GM18867 (cell line): ENCODE measurements around the gene INKA1.
"Not testable (repeated sequence)": the region's sequence is repeated elsewhere in the genome, so short reads cannot be mapped to it uniquely, and the experiment has no call there.

ENCODE experiments used
- ATAC-seq: cut with Tn5 transposase; IDR thresholded peaks from one replicate; pipeline ENCODE4 v1.9.1; 2021; ENCODE audit warnings: mild to moderate bottlenecking, moderate library complexity; ENCODE audit not compliant: unreplicated experiment

INKA1 gene

DNA sequence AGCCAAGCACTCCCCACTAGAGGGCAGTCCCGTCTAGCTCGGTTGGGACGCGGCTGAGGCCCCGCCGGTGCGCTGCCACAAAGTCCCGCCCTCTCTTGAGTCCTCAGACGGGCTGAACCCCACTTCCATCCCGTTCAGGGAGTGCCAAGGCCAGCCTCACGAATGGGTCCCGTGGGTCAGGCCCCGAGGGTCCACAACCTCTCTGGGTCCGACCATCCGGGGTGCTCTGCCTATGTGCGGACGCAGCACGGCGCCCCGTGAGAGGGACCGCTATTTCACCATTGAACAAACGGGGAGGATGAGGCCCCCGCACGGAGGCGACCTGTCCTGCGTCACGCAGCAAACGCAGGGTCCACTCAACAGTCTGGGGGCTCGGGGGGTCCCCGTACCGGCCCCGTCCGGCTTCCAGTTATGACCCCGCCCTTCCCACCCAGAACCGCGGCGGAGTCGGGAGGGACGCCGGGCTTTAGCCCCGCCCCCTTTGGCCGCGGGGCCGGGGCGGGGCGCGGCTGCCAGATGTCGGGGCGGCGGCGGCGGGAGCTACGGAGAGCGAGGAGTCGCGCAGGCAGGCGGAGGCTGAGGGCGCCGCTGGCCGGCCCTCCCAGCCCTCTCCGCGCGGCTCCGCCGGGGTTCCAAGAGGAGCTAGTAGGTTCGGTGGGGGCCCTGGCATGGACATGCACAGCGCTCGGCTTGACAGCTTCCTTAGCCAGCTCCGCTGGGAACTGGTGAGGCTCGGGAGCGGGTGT is at the start of gene INKA1:
TSS of gene INKA1 (plus strand) at position 543 of the 746 bp plus-strand sequence. CDS start at position 675, 132 bp downstream.
- ATAC-seq = peak; percentile 74

DNA sequence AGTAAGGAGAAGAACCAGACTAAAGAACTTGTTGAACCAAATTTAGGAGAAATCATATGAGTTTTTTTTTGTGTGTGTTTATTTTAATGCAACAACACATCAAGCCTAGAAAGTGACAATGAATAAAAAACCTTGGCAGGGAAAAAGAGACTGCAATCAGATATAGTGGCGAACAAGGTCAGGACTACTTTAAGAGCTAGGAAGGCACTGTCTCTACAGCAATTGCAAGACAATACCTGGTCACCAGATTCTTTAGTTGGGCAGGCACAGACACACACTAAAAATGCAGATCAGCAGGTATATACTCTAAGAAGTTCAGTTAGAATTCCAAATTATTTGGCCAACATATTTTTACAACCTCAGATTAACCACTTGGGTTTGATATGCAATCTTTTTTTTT is 48.5 kb upstream of the INKA1 start:
- no peak for ATAC-seq

DNA sequence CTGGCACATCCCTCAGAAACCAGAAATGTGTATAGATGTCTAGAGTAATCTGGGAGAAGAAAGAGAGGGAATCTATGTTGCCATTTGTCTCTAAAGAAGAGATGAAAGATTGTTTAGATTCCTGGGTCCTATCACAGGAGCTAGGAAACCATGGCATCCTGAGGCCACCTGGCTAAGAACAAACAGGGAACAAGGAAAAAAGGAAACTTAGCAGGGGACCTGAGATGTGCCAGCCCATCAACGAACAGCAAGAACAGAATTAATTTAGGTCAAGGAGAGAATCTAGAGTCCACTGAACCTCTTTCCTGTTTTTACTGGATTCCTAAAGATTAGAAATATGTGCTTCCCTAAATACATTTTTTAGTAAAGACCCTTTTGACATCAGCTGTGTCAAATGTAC is 47.0 kb upstream of the INKA1 start:
- no peak for ATAC-seq

DNA sequence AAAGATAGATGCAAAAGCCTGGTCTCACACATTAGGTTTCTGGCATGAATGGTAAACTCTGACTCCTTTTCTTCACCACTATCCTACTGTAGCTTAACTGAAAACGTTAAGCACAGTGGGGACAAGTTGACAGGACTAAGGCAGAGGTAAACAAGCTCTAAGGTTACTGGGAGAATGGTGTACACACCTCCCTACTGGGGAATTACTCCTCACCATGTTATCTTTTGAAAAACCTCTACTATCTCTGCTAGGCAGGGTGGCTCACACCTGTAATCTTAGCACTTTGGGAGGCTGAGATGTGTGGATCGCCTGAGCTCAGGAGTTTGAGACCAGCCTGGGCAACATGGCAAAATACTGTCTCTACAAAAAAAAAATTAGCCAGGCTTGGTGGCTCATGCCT is 45.9 kb upstream of the INKA1 start:
- ATAC-seq = no peak

DNA sequence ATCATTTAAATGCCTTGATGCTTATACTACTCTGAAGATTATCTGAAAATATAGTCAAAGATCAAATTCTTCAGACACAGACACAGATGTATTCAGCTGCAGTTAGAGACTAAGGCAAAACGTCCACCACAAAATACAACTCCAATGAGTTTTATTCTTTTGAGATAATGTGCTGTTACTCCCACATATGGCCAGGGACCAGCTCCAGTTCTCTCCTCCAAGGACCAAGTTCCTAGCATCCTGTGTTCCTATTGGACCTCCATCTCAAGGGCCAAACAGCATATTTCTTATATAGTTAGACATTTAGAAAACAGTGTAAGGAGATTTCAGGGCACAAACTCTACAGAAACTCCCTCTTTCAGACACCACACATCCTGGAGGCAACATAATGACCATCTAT is 43.8 kb upstream of the INKA1 start:
- ATAC-seq = no peak

DNA sequence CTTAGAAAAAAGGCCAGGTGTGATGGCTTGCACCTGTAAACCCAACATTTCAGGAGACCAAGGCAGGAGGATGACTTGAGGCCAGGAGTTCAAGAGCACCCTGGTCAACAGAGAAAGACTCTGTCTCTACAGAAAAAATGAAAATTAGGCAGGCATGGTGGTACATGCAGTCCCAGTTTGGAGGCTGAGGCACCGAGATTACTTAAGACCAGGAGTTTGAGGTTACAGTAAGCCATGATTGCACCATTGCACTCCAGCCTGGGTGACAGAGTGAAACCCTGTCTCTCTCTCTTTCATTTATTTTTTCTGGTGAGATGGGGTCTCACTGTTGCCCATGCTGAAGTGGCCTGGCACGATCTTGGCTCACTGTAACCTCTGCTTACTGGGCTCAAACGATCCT is 41.4 kb upstream of the INKA1 start:
- no peak for ATAC-seq

DNA sequence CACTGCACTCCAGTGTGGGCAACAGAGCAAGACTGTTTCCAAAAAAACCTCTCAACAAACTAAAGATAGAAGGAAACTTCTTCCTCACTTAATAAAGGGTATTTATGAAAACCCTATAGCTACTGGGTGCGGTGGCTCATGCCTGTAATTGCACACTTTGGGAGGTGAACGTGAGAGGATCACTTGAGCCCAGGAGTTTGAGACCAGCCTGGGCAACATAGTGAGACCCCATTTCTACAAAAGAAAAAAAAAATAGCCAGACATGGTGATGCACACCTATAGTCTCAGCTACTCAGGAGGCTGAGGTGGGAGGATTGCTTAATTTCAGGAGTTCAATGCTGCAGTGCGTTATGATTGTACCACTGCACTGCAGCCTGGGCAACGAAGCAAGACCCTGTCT is 39.1 kb upstream of the INKA1 start:
- no peak for ATAC-seq

DNA sequence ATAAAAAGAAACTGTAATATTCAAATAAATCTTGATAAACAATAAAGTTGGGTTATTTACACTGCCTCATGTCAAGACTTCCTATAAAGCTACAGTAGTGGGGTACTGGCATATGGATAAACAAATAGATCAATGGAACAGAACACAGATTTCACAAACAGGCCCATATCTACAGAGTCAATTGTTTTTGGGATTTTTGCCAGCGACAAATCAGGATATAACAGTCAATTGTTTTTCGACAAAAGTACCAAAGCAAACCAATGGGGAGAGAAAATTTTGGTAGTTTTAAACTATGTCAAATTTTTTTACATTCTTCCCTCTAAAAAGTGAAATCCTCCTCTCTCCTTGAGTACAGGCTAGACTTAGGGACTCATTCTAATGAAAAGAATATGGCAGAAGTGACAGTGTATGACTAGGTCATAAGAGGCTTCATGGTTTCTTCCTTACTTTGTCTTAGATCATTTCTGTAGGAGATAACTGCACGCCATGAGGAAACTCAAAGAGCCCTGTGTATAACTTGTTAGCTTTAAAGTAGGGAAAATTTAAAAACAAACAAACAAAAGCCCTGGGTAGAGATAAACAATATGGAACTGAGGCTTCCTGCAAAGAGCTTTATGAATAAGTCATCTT is 33.7 kb upstream of the INKA1 start:
- no peak for ATAC-seq

DNA sequence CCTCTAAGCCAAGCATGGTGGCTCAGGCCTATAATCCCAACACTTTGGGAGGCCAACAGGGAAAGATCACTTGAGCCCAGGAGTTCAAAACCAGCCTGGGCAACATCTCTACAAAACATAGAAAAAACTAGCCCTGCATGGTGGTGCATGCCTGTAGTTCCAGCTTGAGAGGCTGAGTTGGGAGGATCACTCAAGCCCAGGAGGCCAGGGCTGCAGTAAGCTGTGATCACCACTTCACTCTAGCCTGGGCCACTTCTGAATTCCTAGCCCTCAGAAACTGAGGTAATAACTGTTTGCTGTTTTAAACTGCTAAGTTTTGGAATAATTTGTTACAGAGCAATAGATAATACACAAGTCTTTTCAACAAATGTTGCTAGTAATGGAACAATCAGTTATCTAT is 33.1 kb upstream of the INKA1 start:
- ATAC-seq = no peak

DNA sequence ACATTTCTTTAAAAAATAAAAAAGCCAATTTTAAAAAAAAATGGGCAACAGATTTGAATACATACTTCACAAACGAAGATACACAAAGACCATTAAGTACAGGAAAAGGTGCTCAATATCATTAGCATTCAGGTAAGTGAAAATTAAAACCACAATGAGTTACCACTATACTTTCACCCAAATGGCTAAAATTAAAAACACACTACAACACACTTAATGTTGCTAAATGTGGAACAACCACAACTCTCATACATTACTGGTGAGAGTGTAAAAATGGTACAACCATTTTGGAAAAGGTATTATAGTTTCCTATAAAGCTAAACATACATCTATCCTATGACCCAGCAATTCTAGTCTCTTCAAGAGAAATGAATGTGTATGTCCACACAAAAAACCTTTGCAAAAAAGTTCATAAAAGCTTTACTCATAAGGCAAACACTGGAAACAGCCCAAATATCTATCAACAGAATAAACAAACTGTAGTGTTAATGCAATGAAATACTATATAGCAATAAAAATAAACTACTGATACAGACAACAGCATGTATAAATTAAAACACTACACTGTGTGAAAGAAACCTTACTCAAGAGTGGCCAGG is 31.6 kb upstream of the INKA1 start:
- ATAC-seq = no peak

DNA sequence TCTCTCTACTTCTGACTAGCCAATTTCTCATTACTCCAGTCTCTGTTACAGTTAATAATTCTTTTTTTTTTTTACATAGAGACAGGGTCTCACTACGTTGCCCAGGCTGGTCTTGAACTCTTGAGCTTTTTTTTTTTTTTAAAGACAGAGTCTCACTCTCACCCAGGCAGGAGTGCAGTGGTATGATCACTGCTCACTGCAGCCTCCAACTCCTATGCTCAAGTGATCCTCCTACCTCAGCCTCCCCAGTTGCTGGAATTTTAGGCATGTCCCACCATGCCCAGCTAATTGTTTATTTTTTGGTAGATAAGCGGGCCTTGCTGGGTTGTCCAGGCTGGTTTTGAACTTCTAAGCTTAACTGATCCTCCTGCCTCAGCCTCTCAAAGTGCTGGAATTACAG is 30.4 kb upstream of the INKA1 start:
- no peak for ATAC-seq

DNA sequence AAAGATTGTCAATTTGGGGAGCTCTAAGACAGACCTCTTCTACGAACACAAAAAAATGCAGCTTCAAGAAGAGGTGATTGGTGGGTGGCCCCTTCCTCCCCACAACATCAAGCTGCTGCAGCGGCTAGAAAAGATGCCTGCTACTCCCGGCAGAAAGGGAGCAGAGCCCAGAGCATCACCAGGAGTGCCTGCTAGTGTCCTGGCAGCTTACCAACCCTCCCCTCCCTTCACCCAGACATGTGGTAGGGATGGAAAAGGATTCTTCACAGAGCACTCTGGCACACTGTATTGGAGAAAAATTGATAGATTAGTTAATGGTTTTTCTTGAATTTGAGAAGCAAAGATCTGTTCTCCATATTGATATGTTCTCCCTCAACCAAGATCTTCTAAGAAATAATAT is 27.5 kb upstream of the INKA1 start:
- ATAC-seq = no peak

DNA sequence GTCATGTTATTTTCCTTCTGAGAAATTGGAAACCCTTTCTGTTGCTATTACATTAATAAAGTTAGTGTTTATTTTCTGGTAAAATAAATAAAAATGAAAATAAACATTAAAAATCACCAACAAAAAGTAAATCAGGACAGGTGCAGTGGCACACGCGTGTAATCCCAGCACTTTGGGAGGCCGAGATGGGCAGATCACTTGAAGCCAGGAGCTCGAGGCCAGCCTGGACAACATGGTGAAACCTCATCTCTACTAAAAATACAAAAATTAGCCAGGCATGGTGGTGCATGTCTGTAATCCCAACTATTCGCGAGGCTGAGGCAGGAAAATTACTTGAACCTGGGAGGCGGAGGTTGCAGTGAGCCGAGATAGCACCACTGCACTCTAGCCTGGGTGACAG is 27.0 kb upstream of the INKA1 start:
- not testable (repeated sequence) for ATAC-seq

DNA sequence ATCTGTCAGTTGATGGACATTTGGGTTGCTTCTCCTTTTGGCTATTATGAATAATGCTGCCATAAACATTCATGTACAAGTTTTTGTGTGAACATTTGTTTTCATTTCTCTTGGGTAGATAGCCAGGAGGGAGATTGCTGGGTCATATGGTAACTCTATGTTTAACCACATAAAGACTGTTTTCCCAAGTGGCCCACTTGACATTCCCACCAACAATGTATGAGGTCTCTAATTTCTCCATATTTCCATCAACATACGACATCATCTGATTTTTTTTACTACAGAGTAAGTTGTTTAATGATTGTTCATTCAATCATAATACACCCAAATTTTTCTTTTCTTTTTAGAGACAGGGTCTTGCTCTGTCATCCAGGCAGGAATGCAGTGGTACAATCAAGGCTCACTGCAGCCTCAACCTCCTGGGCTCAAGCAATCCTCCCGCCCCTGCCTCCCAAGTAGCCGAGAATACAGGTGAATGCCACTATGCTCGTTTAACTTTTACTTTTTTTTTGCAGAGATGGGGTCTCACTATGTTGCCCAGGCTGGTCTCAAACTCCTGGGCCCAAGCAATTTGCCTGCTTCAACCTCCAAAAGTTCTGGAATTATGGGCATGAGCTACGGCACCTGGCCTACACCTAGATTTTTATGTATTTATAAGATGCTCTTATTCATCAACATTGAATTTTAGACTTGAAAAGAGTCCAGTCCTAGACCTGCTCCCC is 23.5 kb upstream of the INKA1 start:
- no peak for ATAC-seq

DNA sequence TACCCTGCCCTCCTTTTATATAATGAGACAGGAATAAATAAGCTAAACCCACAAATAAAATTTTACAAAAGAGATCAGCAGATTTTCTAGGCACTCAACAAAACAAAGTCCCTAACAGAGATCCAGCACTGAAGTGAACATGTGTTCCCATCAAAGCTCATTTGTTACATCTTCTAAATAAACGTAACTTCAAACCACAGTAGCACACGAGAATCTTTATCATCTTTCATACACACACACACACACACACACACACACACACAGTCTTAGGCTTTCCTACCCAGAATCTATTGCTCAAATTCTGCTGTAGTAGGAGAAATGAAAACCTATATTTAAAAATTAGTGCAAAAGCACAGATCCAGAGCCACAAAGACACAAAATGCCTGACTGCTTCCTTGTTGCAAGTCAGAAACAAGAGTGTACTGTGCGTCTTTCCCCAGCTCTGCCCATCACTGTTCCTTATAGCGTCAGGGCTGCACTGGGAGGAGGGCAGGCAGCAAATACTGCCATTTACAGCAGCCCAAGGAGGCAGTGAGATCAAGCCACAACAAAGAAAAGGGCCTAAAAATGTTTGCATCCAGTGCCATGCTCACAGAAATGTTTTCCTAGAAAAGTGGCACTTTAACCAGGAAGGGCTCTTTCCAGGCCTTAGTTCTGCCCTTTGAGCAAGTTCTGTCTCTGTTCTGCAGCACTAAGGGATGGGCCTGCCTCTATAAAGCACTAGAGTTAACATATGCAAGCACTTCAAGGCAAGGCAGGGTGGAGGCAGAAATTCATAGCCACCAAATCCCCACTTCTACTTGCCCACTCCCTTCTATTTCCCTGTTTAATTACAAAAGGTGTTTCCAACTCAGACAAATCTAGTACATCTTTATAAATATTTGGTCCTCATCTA is 22.7 kb upstream of the INKA1 start:
- ATAC-seq = no peak

DNA sequence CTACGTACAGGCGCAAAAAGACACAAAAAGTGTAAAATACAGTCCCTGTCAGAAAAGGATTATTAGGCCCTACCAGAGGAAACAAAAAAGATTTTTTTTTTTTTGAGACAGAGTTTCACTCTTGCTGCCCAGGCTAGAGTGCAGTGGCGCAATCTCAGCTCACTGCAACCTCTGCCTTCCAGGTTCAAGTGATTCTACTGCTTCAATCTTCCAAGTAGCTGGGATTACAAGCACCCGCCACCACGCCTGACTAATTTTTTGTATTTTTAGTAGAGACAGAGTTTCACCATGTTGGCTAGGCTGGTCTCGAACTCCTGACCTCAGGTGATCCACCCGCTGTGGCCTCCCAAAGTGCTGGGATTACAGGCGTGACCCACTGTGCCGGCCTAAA is 22.1 kb upstream of the INKA1 start:
- not testable (repeated sequence) for ATAC-seq

DNA sequence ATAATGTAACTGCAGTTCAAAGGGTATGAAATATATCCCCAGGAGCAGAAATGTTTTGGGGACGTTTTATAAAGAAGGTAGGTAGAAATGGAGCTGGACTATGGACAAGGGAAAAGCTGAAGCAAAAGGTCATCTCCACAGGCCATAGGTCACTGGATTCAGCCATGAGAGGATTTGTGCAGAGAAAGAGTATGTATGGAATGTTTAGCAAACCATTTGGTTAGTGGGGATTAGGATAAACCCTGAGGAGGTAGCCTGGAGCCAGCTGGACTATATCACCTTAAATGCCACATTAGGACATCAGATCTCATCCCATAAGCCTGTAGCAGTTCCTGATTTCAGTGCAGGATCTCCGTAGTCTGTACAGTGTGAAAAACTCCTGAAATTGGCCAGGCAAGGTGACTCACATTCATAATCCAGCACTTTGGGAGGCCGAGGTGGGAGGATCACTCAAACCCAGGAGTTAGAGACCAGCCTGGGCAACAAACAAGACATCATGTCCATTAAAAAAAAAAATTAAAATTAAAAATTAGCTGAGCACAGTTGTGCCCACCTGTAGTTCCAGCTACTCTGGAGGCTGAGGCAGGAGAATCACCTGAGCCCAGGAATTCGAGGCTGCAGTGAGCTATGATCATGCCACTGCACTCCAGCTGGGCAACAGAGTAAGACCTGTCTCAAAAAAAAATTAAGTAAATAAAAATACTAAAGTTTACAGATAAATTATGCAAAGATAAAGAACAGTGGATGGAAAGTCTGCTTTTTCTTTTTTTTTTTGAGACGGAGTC is 21.5 kb upstream of the INKA1 start:
- ATAC-seq = no peak

DNA sequence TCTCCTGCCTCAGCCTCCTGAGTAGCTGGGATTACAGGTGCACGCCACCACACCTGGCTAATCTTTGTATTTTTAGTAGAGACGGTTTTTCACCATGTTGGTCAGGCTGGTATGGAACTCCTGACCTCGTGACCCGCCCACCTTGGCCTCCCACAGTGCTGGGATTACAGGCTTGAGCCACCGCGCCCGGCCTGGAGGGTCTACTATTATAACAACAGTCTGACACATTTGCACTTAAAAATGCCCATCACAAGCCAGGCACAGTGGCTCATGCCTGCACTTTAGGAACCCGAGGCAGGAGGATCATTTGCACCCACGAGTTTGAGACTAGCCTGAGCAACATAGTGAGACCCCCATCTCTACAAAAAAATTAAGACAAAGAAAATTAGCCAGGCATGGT is 20.8 kb upstream of the INKA1 start:
- ATAC-seq = not testable (repeated sequence)

DNA sequence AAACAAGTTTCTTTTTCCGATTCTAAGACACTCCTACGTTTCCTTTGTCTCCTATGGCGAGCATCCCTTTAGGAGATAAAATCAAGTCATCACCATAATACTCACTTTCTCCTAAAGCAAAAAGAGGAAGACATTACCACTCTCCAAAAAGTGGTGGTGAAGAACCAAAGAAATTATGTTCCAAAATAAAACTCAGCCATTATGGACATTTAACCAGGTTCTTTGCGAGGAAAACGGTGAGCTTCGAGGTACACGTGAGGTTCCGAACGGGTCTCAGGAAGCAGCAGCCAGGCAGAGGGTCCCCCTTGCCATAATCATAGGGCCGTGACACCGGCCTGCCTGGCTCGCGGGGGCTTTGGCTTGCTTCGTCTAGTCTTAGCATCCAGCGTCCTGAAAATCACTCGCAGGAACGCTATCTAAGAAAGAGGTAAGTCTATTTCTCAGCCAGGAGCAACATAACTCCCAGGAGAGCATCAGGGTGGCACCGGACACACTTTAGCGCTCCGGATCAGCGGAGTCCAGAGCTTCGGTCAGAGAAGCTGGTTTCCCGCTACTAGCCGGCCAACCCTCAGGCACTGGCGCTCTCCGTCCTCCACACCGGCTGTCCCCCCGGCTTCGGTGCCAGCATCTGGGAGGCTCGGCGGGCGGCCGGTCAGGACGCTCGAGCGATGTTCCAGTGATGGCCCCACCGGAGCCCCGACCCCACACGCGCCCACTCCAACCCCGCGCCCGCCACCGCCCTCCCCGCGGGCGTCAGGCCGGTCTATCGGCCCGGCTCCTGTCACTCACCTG is 17.3 kb upstream of the INKA1 start:
- ATAC-seq = peak; percentile 47
